Measurements from ENCODE around the gene ITGAE.

Gene ITGAE

GRCh38 chr17:3799181-3799945 is 1.6 kb downstream of the ITGAE start:
- Histone ChIP-seq H3K9me2 (replicated peaks; ENCODE audit: low read depth, low read length) (no peaks in the 10 kb centered on the region), H3K4me1 (ENCODE audit: insufficient read depth, low read length, poor library complexity, severe bottlenecking) (peaks cover 55% of the 10 kb centered on the region), H3F3A (ENCODE audit: low read depth) (no peaks in the 10 kb centered on the region), H3K36me3 (ENCODE audit: insufficient read depth, low read length) (no peaks in the 10 kb centered on the region), H3K4me2 (ENCODE audit: low read depth, low read length, poor library complexity, severe bottlenecking) (no peak overlapping the region), H2AFZ (ENCODE audit: low read length) (no peak overlapping the region), H3K9ac (ENCODE audit: low read depth, low read length, poor library complexity, severe bottlenecking) (no peak overlapping the region), H3K79me2 (ENCODE audit: insufficient read depth, low read length) (no peaks in the 10 kb centered on the region), H4K20me1 (ENCODE audit: insufficient read depth, low read length, poor library complexity, severe bottlenecking) (no peaks in the 10 kb centered on the region), H3K9me3 (ENCODE audit: insufficient read depth, low read depth, low read length) (no peaks in the 10 kb centered on the region), H3K4me3 (ENCODE audit: low read length, poor library complexity, severe bottlenecking) (no peak overlapping the region), H3K27me3 (ENCODE audit: insufficient read depth, low read length, poor library complexity, severe bottlenecking) (no peaks in the 10 kb centered on the region)
- TF ChIP-seq EZH2phosphoT487 (IDR thresholded peaks at IDR 0.05; ENCODE audit: borderline replicate concordance) (no peak), CTCF (conservative IDR thresholded peaks at IDR 0.05; ENCODE audit: low read length) (peak; percentile 53)

GRCh38 chr17:3798273-3799180 is 2.5 kb downstream of the ITGAE start:
- no peak overlapping the region for H3K4me2 ChIP-seq (ENCODE audit: low read depth, low read length, poor library complexity, severe bottlenecking)
- H3K9me2 ChIP-seq (replicated peaks; ENCODE audit: low read depth, low read length): no peaks in the 10 kb centered on the region
- H3F3A ChIP-seq (ENCODE audit: low read depth): no peaks in the 10 kb centered on the region
- H3K36me3 ChIP-seq (ENCODE audit: insufficient read depth, low read length): no peaks in the 10 kb centered on the region
- no peaks in the 10 kb centered on the region for H4K20me1 ChIP-seq (ENCODE audit: insufficient read depth, low read length, poor library complexity, severe bottlenecking)
- H3K27me3 ChIP-seq (ENCODE audit: insufficient read depth, low read length, poor library complexity, severe bottlenecking): no peaks in the 10 kb centered on the region
- H2AFZ ChIP-seq (ENCODE audit: low read length): no peak overlapping the region
- peaks cover 51% of the 10 kb centered on the region for H3K4me1 ChIP-seq (ENCODE audit: insufficient read depth, low read length, poor library complexity, severe bottlenecking)
- H3K9ac ChIP-seq (ENCODE audit: low read depth, low read length, poor library complexity, severe bottlenecking): peak overlapping the region; percentile 37
- no peaks in the 10 kb centered on the region for H3K9me3 ChIP-seq (ENCODE audit: insufficient read depth, low read depth, low read length)
- no peak overlapping the region for H3K4me3 ChIP-seq (ENCODE audit: low read length, poor library complexity, severe bottlenecking)
- TF ChIP-seq EZH2phosphoT487 (IDR thresholded peaks at IDR 0.05; ENCODE audit: borderline replicate concordance) (no peak), CTCF (conservative IDR thresholded peaks at IDR 0.05; ENCODE audit: low read length) (no peak)
- no peaks in the 10 kb centered on the region for H3K79me2 ChIP-seq (ENCODE audit: insufficient read depth, low read length)

- H3K9ac ChIP-seq (ENCODE audit: low read depth, low read length, poor library complexity, severe bottlenecking): peak overlapping the region; percentile 32
- no peak for TF ChIP-seq CTCF (conservative IDR thresholded peaks at IDR 0.05; ENCODE audit: low read length)
- TF ChIP-seq EZH2phosphoT487 (IDR thresholded peaks at IDR 0.05; ENCODE audit: borderline replicate concordance): no peak
Observed at GRCh38 chr17:3796822-3797170, 4.2 kb downstream of the ITGAE start.

More at GRCh38 chr17:3796822-3797170, 4.2 kb downstream of the ITGAE start:
- Histone ChIP-seq H3K36me3 (ENCODE audit: insufficient read depth, low read length) (no peaks in the 10 kb centered on the region), H3F3A (ENCODE audit: low read depth) (peaks cover 4% of the 10 kb centered on the region; the same call in 1 of the 2 replicates), H4K20me1 (ENCODE audit: insufficient read depth, low read length, poor library complexity, severe bottlenecking) (no peaks in the 10 kb centered on the region), H3K79me2 (ENCODE audit: insufficient read depth, low read length) (no peaks in the 10 kb centered on the region), H3K9me2 (replicated peaks; ENCODE audit: low read depth, low read length) (no peaks in the 10 kb centered on the region), H3K9me3 (ENCODE audit: insufficient read depth, low read depth, low read length) (no peaks in the 10 kb centered on the region), H3K4me2 (ENCODE audit: low read depth, low read length, poor library complexity, severe bottlenecking) (peak overlapping the region; percentile 58), H2AFZ (ENCODE audit: low read length) (no peak overlapping the region), H3K27me3 (ENCODE audit: insufficient read depth, low read length, poor library complexity, severe bottlenecking) (no peaks in the 10 kb centered on the region), H3K4me1 (ENCODE audit: insufficient read depth, low read length, poor library complexity, severe bottlenecking) (peaks cover 51% of the 10 kb centered on the region), H3K4me3 (ENCODE audit: low read length, poor library complexity, severe bottlenecking) (peak overlapping the region; percentile 19)

Data from Loucy (cell line).